Cardiac muscle cell (in vitro differentiated cells and primary cell): ENCODE data around the gene CST3. TPM values are rescaled to one million over a fixed set of nuclear protein-coding genes. Genes with fewer than 3 reads are reported as not detected.
A peak's percentile ranks its signal among the peaks of the same experiment; 100 is the strongest.

ENCODE experiments used
- DNase-seq, 2 donors: peaks; one replicate each; pipeline versions ENCODE4 v3.0.0 to v3.0.0-alpha.2; 2010 to 2017; ENCODE audit warnings: low read depth in 1 of 2, low spot score in 1 of 2
- H3K27ac ChIP-seq: fragments of 200-600 bp; sonication (generic); 2 replicates; pipeline ENCODE4 v1.5.1; 2016
- H3K27me3 ChIP-seq: fragments of 200-600 bp; sonication (generic); 2 replicates; pipeline ENCODE4 v1.6.0; 2016; ENCODE audit warnings: control low read depth
- H3K36me3 ChIP-seq: fragments of 200-600 bp; sonication (generic); 2 replicates; pipeline ENCODE4 v1.5.1; 2016; ENCODE audit warnings: control low read depth
- H3K4me1 ChIP-seq: fragments of 200-600 bp; sonication (generic); 2 replicates; pipeline ENCODE4 v1.8.1; 2017; ENCODE audit warnings: low read depth, mild to moderate bottlenecking, mixed run types
- H3K4me3 ChIP-seq: fragments of 200-600 bp; sonication (generic); 2 replicates; pipeline ENCODE4 v1.5.1; 2016; ENCODE audit warnings: mild to moderate bottlenecking
- H3K9me3 ChIP-seq: fragments of 200-600 bp; sonication (generic); 2 replicates; pipeline ENCODE4 v1.5.1; 2017; ENCODE audit warnings: low read depth, mild to moderate bottlenecking, control low read depth
- CTCF ChIP-seq: IDR thresholded peaks from 2 replicates; pipeline ENCODE4 v1.5.1; 2012; ENCODE audit warnings: low read depth, mild to moderate bottlenecking, low read length
- polyA plus RNA-seq: library from polyadenylated mRNA; unstranded; fragments of >200 nt; fragmentation: Nextera tagmentation; extraction: Ambion mirVana; gene quantifications from 2 replicates; pipeline ENCODE4 v1.2.1, GENCODE V29; 2016
- total RNA-seq: library from RNA; depleted of rRNA; stranded (reverse); fragments of >200 nt; gene quantifications from 2 replicates; pipeline ENCODE4 v1.2.3, GENCODE V29; 2016

Gene CST3
- total and polyA plus RNA-seq, 2 experiments from 2014 or later, result 214 to 256 TPM

- Histone ChIP-seq H3K4me1 (no peaks in the 10 kb centered on the region), H3K36me3 (no peaks in the 10 kb centered on the region), H3K9me3 (no peaks in the 10 kb centered on the region), H3K4me3 (no peak overlapping the region), H3K27me3 (no peaks in the 10 kb centered on the region), H3K27ac (no peak overlapping the region)
- TF ChIP-seq CTCF, result no peak
- DNase-seq, result peak in 1 of 2 donors; percentile 33
Measured at GRCh38 chr20:23655491-23656211, 17.9 kb upstream of the CST3 start.

GRCh38 chr20:23654717-23655116 lies 17.0 kb upstream of the CST3 start:
- TF ChIP-seq CTCF, result no peak
- H3K4me1 ChIP-seq, result no peaks in the 10 kb centered on the region
- no peaks in the 10 kb centered on the region for H3K9me3 ChIP-seq
- no peak overlapping the region for H3K4me3 ChIP-seq
- H3K27me3 ChIP-seq, result no peaks in the 10 kb centered on the region
- no peak overlapping the region for H3K27ac ChIP-seq
- no peaks in the 10 kb centered on the region for H3K36me3 ChIP-seq
- no peak for DNase-seq

DNA sequence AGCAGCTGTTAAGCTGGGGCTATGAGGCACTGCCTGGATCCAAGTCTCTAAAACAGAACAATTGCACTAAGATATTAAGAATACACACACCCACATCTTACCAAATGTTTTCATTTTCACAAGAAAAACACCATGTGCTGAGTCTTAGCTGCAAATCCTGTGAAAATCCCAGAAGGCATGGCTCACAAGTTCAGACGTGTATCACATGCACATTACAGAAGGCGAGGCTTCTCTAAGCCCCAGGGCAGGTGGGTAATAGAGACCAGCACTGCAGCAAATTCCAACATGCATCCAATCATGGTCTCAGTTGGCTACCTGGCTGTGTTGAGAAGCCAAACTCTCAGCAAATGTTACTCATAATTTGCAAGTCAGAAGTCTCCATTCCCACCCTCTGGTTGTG lies 16.2 kb upstream of the CST3 start:
- Histone ChIP-seq H3K27ac (no peak overlapping the region), H3K4me1 (no peaks in the 10 kb centered on the region), H3K27me3 (no peaks in the 10 kb centered on the region), H3K36me3 (no peaks in the 10 kb centered on the region), H3K9me3 (no peaks in the 10 kb centered on the region), H3K4me3 (no peak overlapping the region)
- no peak for DNase-seq
- TF ChIP-seq CTCF, result no peak

DNA sequence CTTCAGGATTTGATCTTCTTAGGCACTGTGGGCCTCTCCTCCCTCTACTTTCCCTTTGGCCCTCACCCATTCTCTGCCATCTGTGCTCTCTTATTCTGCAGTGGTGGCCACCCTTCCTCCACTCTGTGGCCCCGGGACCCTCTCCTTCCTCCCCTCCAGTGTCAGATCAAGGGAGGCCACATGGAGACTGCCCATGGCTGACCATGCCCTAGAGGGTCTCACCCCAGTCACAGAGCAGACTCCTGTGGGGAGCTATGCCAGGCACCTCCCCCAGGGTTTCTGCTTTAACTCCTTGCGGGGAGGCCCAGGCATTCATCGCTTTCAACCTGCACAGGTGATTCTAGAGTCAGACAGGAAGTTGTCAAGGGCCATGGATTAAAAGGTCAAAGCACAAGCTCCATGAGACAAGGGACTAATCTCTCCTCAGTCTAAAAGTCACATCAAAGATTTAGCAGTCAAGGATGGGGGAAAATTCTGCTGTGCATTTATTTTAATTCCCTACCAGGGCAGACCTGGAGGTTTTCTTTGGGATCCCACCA lies 15.7 kb upstream of the CST3 start:
- no peak for DNase-seq
- H3K4me1 ChIP-seq, result no peaks in the 10 kb centered on the region
- H3K9me3 ChIP-seq, result no peaks in the 10 kb centered on the region
- H3K27ac ChIP-seq, result no peak overlapping the region
- no peaks in the 10 kb centered on the region for H3K27me3 ChIP-seq
- TF ChIP-seq CTCF, result no peak
- H3K4me3 ChIP-seq, result no peak overlapping the region
- H3K36me3 ChIP-seq, result no peaks in the 10 kb centered on the region

DNA sequence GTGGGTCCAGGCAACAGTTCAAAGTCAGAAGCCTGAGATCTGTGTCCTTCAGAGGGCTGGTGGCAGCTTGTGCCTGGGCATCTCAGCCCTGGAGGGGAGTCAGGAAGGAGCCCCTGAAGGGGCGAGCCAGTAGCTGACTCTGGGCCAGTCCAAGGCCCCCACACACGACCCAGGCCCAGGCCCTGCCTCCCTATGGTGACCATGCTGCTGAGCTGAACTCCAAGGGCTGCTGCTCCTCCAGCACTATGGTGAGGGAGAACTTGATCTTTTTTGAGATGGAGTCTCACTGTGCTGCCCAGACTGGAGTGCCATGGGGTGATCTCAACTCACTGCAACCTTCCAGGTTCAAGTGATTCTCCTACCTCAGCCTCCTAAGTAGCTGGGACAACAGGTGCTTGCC lies 15.2 kb upstream of the CST3 start:
- Histone ChIP-seq H3K36me3 (no peaks in the 10 kb centered on the region), H3K27ac (no peak overlapping the region), H3K4me3 (no peak overlapping the region), H3K9me3 (no peaks in the 10 kb centered on the region), H3K27me3 (no peaks in the 10 kb centered on the region), H3K4me1 (no peaks in the 10 kb centered on the region)
- no peak for TF ChIP-seq CTCF
- DNase-seq, result no peak
